Fibroblast of the aortic adventitia (primary cell): ENCODE data around the gene ZNF17. TPM values are rescaled to one million over a fixed set of nuclear protein-coding genes. Genes with fewer than 3 reads are reported as not detected.
"Not testable (repeated sequence)": the region's sequence is repeated elsewhere in the genome, so short reads cannot be mapped to it uniquely, and the experiment has no call there.

ENCODE experiments used
- DNase-seq: peaks from one replicate; pipeline ENCODE4 v3.0.0-alpha.2; 2010; ENCODE audit warnings: low read depth
- H3K4me3 ChIP-seq: 2 replicates; pipeline ENCODE4 v1.5.1; 2011; ENCODE audit warnings: low read depth, mild to moderate bottlenecking, control low read depth, low read length, moderate library complexity
- total RNA-seq: library from RNA; depleted of rRNA; stranded (reverse); fragments of >200 nt; gene quantifications from 2 replicates; pipeline ENCODE4 v1.2.3, GENCODE V29; 2012; ENCODE audit warnings: low replicate concordance
- TF ChIP-seq, protein P1 (sequence below): IDR thresholded peaks from 2 replicates; pipeline ENCODE4 v1.5.1; 2011; ENCODE audit warnings: mild to moderate bottlenecking, low read length, control low read depth, inconsistent platforms; ENCODE audit not compliant: insufficient read depth

Gene ZNF17
- total RNA-seq, result 11.7 and 11.9 TPM in 2 replicates

DNA sequence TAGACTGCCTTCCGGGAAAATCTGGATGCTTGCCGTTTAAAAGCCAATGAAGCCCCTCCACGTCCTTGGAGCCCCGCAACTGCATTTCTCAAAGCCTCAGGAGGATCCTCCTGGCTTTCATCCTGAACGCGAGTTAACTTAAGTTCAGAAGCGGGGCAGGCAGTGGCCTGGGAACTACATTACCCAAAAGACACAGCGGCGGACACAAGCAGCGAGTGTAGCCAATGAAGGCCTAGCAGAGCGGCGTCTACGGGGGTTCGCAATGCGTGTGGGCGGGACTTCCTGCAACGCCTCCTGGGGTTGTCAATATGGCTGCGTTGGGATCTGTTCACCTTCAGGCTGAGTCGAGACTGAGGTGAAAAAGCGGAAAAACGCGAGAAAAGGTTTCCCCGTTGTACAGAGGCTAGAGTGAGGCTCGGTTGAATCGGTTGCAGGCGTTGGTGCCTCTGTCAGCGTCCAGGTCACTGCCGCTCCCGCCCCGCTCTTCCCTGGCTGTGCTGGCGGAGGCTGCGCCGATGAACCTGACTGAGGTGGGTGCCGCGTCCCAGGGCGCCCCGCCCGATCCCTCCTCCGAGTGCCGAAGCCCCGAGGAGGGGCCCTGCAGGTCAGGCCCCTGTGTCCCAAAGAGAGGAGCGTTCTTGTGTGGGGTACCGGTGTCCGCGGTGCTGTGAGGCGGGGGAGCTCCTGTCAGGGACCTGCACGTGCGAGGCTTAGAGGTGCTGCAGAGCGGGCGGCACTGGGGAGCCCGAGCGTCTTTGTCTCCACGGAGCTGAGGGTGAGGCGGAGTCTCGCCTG lies at the start of gene ZNF17:
TSS of gene ZNF17 (plus strand) at position 285 of the 795 bp plus-strand sequence. CDS start 2,455 bp downstream, outside the sequence.
- TF ChIP-seq, protein P1, sequence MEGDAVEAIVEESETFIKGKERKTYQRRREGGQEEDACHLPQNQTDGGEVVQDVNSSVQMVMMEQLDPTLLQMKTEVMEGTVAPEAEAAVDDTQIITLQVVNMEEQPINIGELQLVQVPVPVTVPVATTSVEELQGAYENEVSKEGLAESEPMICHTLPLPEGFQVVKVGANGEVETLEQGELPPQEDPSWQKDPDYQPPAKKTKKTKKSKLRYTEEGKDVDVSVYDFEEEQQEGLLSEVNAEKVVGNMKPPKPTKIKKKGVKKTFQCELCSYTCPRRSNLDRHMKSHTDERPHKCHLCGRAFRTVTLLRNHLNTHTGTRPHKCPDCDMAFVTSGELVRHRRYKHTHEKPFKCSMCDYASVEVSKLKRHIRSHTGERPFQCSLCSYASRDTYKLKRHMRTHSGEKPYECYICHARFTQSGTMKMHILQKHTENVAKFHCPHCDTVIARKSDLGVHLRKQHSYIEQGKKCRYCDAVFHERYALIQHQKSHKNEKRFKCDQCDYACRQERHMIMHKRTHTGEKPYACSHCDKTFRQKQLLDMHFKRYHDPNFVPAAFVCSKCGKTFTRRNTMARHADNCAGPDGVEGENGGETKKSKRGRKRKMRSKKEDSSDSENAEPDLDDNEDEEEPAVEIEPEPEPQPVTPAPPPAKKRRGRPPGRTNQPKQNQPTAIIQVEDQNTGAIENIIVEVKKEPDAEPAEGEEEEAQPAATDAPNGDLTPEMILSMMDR, result no peak
- peak; percentile 95 for DNase-seq
- H3K4me3 ChIP-seq, result peak within 1 kb of the TSS; percentile 80

DNA sequence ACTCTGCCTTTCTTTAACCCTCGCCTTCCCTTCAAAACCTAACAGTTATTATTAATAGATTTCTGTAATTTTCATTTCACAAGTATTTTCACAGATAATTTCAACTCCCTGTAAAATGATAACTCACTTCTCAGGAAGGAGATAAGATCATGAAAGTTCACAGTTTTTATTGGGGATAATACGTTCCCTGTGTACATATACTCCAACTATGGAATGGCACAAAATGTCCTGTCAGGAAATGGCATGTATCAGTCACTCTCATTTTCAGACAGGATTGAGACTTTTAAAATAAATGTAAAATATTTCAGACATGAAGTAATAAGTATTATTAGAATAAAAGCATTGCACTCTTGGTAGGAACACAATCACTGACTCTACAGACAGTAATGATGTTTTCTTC lies 48.5 kb upstream of the ZNF17 start:
- peak overlapping the region; percentile 66 for H3K4me3 ChIP-seq
- TF ChIP-seq, protein P1, result no peak
- no peak for DNase-seq

- peak; percentile 99 for DNase-seq
- TF ChIP-seq, protein P1, result no peak
- peak within 1 kb of the TSS; percentile 90 for H3K4me3 ChIP-seq
Observed at GRCh38 chr19:57362997-57363687, 47.8 kb upstream of the ZNF17 start, which contains the start of the genes TRAPPC2B and ZNF547. Gene TRAPPC2B, plus strand, starts transcription at chr19:57363551. Its CDS starts 1,283 bp downstream, at chr19:57364834. Gene ZNF547, plus strand, starts transcription at chr19:57363551. Its CDS starts 5,005 bp downstream, at chr19:57368556.

DNA sequence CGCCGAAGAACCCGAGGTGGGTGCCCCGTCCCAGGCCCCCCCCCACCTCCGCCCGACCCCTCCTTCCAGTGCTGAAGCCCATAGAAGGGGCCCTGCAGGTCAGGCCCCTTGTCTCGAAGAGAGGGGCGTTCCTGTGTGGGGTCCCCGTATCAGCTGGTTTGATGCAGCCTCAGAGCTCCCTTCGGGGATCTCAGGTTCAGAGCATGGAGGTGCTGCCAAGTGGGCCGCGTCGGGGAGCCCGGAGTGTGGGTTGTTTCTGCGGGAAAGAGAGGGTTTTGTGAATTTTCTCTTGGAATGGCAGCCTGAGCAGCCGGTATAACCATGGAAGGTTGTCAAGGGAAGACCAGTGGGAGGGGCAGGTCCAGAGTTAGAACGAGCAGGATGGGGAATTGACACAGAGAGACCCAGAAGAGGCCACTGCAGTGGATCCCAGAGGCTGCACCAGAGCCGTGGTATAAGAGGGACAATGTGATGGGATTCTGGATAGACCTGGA lies 47.2 kb upstream of the ZNF17 start:
- no peak for DNase-seq

GRCh38 chr19:57366776-57367175 lies 44.2 kb upstream of the ZNF17 start:
- DNase-seq, result no peak
- H3K4me3 ChIP-seq, result no peak overlapping the region
- TF ChIP-seq, protein P1, result no peak

More for the DNA sequence above, 47.2 kb upstream of the ZNF17 start:
- H3K4me3 ChIP-seq, result peak overlapping the region; percentile 90
- TF ChIP-seq, protein P1, result no peak

DNA sequence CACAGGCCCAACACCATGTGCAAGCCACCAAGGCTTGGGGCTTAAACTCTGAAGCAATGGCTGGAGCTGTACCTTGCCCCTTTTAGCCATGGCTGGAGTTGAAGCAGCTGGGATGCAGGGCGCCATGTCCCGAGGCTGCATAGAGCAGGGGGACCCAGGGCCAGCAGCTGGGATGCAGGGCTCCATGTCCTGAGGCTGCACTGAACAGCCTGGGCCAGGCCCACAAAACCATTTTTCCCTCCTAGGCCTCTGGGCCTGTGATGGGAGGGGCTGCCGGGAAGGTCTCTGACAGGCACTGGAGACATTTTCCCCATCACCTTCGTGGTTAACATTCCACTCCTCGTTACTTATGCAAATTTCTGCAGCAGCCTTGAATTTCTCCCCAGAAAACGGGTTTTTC lies 36.8 kb upstream of the ZNF17 start:
- TF ChIP-seq, protein P1, result no peak
- no peak overlapping the region for H3K4me3 ChIP-seq
- DNase-seq, result no peak

DNA sequence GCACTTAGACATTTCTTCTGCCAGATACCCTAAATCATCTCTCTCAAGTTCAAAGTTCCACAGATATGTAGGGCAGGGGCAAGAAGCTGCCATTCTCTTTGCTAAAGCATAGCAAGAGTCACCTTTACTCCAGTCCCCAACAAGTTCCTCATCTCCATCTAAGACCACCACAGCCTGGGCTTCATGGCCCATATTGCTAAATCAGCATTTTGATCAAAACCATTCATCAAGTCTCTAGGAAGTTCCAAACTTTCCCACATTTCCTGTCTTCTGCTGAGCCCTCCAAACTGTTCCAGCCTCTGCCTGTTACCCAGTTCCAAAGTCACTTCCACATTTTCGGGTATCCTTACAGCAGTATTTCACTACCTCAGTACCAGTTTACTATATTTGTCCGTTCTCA lies 36.3 kb upstream of the ZNF17 start:
- DNase-seq, H3K4me3 ChIP-seq: not testable (repeated sequence)
